H1 (cell line): ENCODE measurements around the gene SH3PXD2A. TPM values are rescaled to one million over a fixed set of nuclear protein-coding genes. Genes with fewer than 3 reads are reported as not detected.

Experiments
- CTCF ChIA-PET: fragments of 300-600 bp; sonication (Branson Sonifier 250); formaldehyde crosslinking; loops from one replicate; lab custom pipeline; 2021; ENCODE audit not compliant: partially characterized antibody; lab: Charles Lee
- POLR2A ChIA-PET: fragments of 300-600 bp; sonication (Branson Sonifier 250); formaldehyde crosslinking; loops from one replicate; lab custom pipeline; 2021; ENCODE audit warnings: inconsistent platforms; ENCODE audit not compliant: partially characterized antibody; lab: Charles Lee
- DNase-seq, 2 experiments: peaks; one replicate each; pipeline versions ENCODE4 v3.0.0 to v3.0.0-alpha.2; 2010 to 2022; ENCODE audit warnings: low spot score in 2 of 2, low read depth in 1 of 2, mixed read lengths in 1 of 2
- FAIRE-seq: peaks from 2 replicates; lab custom pipeline; 2011; peaks lifted over from hg19 to GRCh38; lab: Jason Lieb, UNC
- H2AFZ ChIP-seq: 2 replicates; pipeline ENCODE4 v1.8.1; 2012; ENCODE audit warnings: low read length, inconsistent platforms
- H2AK5ac ChIP-seq: 2 replicates; pipeline ENCODE4 v1.6.1; 2013; ENCODE audit warnings: low read depth, low read length
- H2BK120ac ChIP-seq: replicated peaks from 2 replicates; pipeline ENCODE3; 2013; ENCODE audit warnings: low read depth, low read length, inconsistent platforms
- H2BK12ac ChIP-seq: 2 replicates; pipeline ENCODE4 v1.6.1; 2013; ENCODE audit warnings: low read depth, low read length
- H2BK15ac ChIP-seq: 2 replicates; pipeline ENCODE4 v1.6.1; 2013; ENCODE audit warnings: low read length
- H2BK20ac ChIP-seq: 2 replicates; pipeline ENCODE4 v1.6.1; 2013; ENCODE audit warnings: low read length
- H2BK5ac ChIP-seq: 2 replicates; pipeline ENCODE4 v1.6.1; 2013; ENCODE audit warnings: low read depth, low read length
- H3K14ac ChIP-seq: 2 replicates; pipeline ENCODE4 v1.6.1; 2013; ENCODE audit warnings: inconsistent platforms; ENCODE audit not compliant: insufficient read length
- H3K18ac ChIP-seq: 2 replicates; pipeline ENCODE4 v1.6.1; 2013; ENCODE audit warnings: low read length; ENCODE audit errors: extremely low read depth
- H3K23ac ChIP-seq: 2 replicates; pipeline ENCODE4 v1.6.1; 2013; ENCODE audit warnings: inconsistent platforms; ENCODE audit not compliant: insufficient read length
- H3K23me2 ChIP-seq: 2 replicates; pipeline ENCODE4 v1.6.1; 2013; ENCODE audit warnings: low read depth, low read length
- H3K27ac ChIP-seq: 2 replicates; pipeline ENCODE4 v1.6.1; 2011; ENCODE audit warnings: low read depth, low read length, inconsistent platforms
- H3K27me3 ChIP-seq, 4 experiments: replicated peaks in 1 of 4; 1 replicate in 1 of 4; 2 replicates in 3 of 4; pipeline versions ENCODE4 v1.6.1 to v1.8.1; 2011 to 2013; ENCODE audit warnings: low read length in 3 of 4, mild to moderate bottlenecking in 3 of 4, inconsistent platforms in 2 of 4, mixed read lengths in 2 of 4, moderate library complexity in 1 of 4; ENCODE audit not compliant: control insufficient read depth in 3 of 4, insufficient read depth in 3 of 4; ENCODE audit errors: extremely low read depth in 1 of 4
- H3K36me3 ChIP-seq, 4 experiments: 2 replicates each; pipeline versions ENCODE4 v1.6.1 to v1.8.1; 2011 to 2013; ENCODE audit warnings: mild to moderate bottlenecking in 4 of 4, low read length in 3 of 4, moderate library complexity in 2 of 4, control low read depth in 1 of 4, inconsistent platforms in 1 of 4; ENCODE audit not compliant: insufficient read depth in 4 of 4, control insufficient read depth in 2 of 4
- H3K4ac ChIP-seq: replicated peaks from 2 replicates; pipeline ENCODE3; 2013; ENCODE audit warnings: low read length, low read depth, mixed read lengths, inconsistent platforms; ENCODE audit not compliant: insufficient read length
- H3K4me1 ChIP-seq, 4 experiments: replicated peaks in 1 of 4; 1 replicate in 1 of 4; 2 replicates in 3 of 4; pipeline versions ENCODE4 v1.6.1 to v1.8.1; 2011 to 2013; ENCODE audit warnings: low read length in 3 of 4, inconsistent platforms in 2 of 4, mixed read lengths in 1 of 4; ENCODE audit not compliant: insufficient read depth in 4 of 4, control insufficient read depth in 3 of 4
- H3K4me2 ChIP-seq, 2 experiments: 2 replicates each; pipeline versions ENCODE4 v1.6.1 to v1.8.1; 2011 to 2013; ENCODE audit warnings: low read depth in 2 of 2, low read length in 2 of 2, control low read depth in 1 of 2, inconsistent platforms in 1 of 2, mild to moderate bottlenecking in 1 of 2; ENCODE audit not compliant: insufficient read depth in 1 of 2
- H3K4me3 ChIP-seq, 4 experiments: fragments of 200-600, 300-600 bp in 1 of 4; sonication (generic), shearing (Covaris generic), sonication (Bioruptor Twin) in 1 of 4; 2 replicates each; pipeline versions ENCODE4 v1.5.1 to v1.8.1; 2011 to 2016; ENCODE audit warnings: low read length in 4 of 4, low read depth in 3 of 4, control low read depth in 2 of 4, inconsistent platforms in 2 of 4, mild to moderate bottlenecking in 2 of 4, mixed read lengths in 1 of 4, moderate library complexity in 1 of 4; ENCODE audit not compliant: insufficient read depth in 2 of 4; ENCODE audit errors: extremely low read depth in 1 of 4
- H3K56ac ChIP-seq: replicated peaks from 2 replicates; pipeline ENCODE3; 2013; ENCODE audit warnings: low read depth, mild to moderate bottlenecking, mixed read lengths, low read length, inconsistent platforms; ENCODE audit not compliant: insufficient read length
- H3K79me1 ChIP-seq: 2 replicates; pipeline ENCODE4 v1.6.1; 2013; ENCODE audit warnings: low read depth, low read length, control low read depth
- H3K79me2 ChIP-seq, 2 experiments: 2 replicates each; pipeline versions ENCODE4 v1.6.1 to v1.8.1; 2012 to 2013; ENCODE audit warnings: low read length in 2 of 2, mild to moderate bottlenecking in 2 of 2, inconsistent platforms in 1 of 2; ENCODE audit not compliant: insufficient read depth in 2 of 2, control insufficient read depth in 1 of 2
- H3K9ac ChIP-seq, 4 experiments: replicated peaks in 1 of 4; 1 replicate in 1 of 4; 2 replicates in 3 of 4; pipeline versions ENCODE4 v1.6.1 to v1.8.1; 2011 to 2013; ENCODE audit warnings: low read depth in 3 of 4, low read length in 3 of 4, control low read depth in 2 of 4, mild to moderate bottlenecking in 2 of 4, moderate library complexity in 2 of 4, inconsistent platforms in 1 of 4; ENCODE audit errors: extremely low read depth in 1 of 4
- H3K9me3 ChIP-seq, 2 experiments: 2 replicates each; pipeline versions ENCODE4 v1.6.1 to v1.8.1; 2012 to 2013; ENCODE audit warnings: mild to moderate bottlenecking in 2 of 2, moderate library complexity in 2 of 2, control low read depth in 1 of 2, inconsistent platforms in 1 of 2, low read depth in 1 of 2, low read length in 1 of 2, mixed read lengths in 1 of 2; ENCODE audit not compliant: insufficient read depth in 2 of 2
- H4K20me1 ChIP-seq, 2 experiments: replicated peaks in 1 of 2; 2 replicates each; pipeline versions ENCODE3 to v1.8.1; 2011 to 2013; ENCODE audit warnings: inconsistent platforms in 2 of 2, low read length in 2 of 2, mild to moderate bottlenecking in 1 of 2; ENCODE audit not compliant: insufficient read depth in 2 of 2, control insufficient read depth in 1 of 2
- H4K5ac ChIP-seq: 2 replicates; pipeline ENCODE4 v1.6.1; 2013; ENCODE audit warnings: low read length, low read depth, mixed read lengths, inconsistent platforms; ENCODE audit not compliant: insufficient read length
- H4K8ac ChIP-seq: 2 replicates; pipeline ENCODE4 v1.8.0; 2013; ENCODE audit warnings: mild to moderate bottlenecking, moderate library complexity, low read length, inconsistent platforms; ENCODE audit not compliant: insufficient read depth; ENCODE audit errors: extremely low read depth
- H4K91ac ChIP-seq: replicated peaks from 2 replicates; pipeline ENCODE3; 2013; ENCODE audit warnings: low read length, mixed read lengths, inconsistent platforms; ENCODE audit not compliant: insufficient read length
- CHD2 ChIP-seq: IDR thresholded peaks from 2 replicates; pipeline ENCODE4 v1.6.1; 2012; ENCODE audit warnings: low read length, improper control_type of control experiment
- EP300 ChIP-seq, 2 experiments: IDR thresholded peaks; 1 replicate in 1 of 2; 2 replicates in 1 of 2; pipeline ENCODE4 v1.6.1; 2011 to 2012; ENCODE audit warnings: low read depth in 2 of 2, low read length in 2 of 2, mild to moderate bottlenecking in 2 of 2, borderline replicate concordance in 1 of 2, inconsistent platforms in 1 of 2, moderate library complexity in 1 of 2
- WGBS, 2 experiments: shearing (Covaris generic) in 1 of 2; methylation state at CpG; one replicate each; pipeline versions ENCODE4 v1.1.6 to v1.1.7; 2013 to 2015; ENCODE audit warnings: low lambda C conversion rate in 2 of 2, mixed read lengths in 2 of 2, inconsistent platforms in 1 of 2, low coverage in 1 of 2, missing lambda C conversion rate in 1 of 2; ENCODE audit not compliant: insufficient replicate concordance in 2 of 2, insufficient coverage in 1 of 2, insufficient read length in 1 of 2; ENCODE audit errors: extremely low coverage in 1 of 2, missing lambda C conversion rate in 1 of 2; 5-methylcytosine and 5-hydroxymethylcytosine counted together
- polyA plus RNA-seq, 7 experiments: library from polyadenylated mRNA; depleted of rRNA in 3 of 7; stranded (reverse) in 5 of 7; unstranded in 2 of 7; fragments of >200 nt in 5 of 7; fragments of 200-250 nt in 2 of 7; gene quantifications; 1 replicate in 5 of 7; 2 replicates in 1 of 7; 4 replicates in 1 of 7; pipeline versions ENCODE4 v1.2.1 to v1.2.3, GENCODE V29; 2011 to 2013; ENCODE audit warnings: missing spikeins in 2 of 7, mixed read lengths in 2 of 7
- total RNA-seq: library from RNA; stranded (reverse); fragmentation: NEBNext Ultra II Directional; extraction: Animal tissue kit (Norgen Biotek cat#: 25700); gene quantifications from 2 replicates; pipeline ENCODE4 v1.2.1, GENCODE V29; 2021

The SH3PXD2A gene
- total and polyA plus RNA-seq, 2 of the 8 experiments (the other 6 are each of a cell fraction or from before 2014, with no cell fraction given): 5.4 to 16.3 TPM

GRCh38 chr10:103742824-103743223 lies 112.6 kb downstream of the SH3PXD2A start:
- DNase-seq: no peak
- Histone ChIP-seq H2BK5ac (no peak overlapping the region), H3K9ac (no peak overlapping the region), H2AK5ac (no peak overlapping the region), H3K18ac (no peak overlapping the region), H3K9me3 (no peaks in the 10 kb centered on the region), H3K14ac (no peak overlapping the region), H4K8ac (no peak overlapping the region), H2BK12ac (no peak overlapping the region), H3K23me2 (no peaks in the 10 kb centered on the region), H3K4ac (no peak overlapping the region), H3K36me3 (no peaks in the 10 kb centered on the region), H3K27ac (no peak overlapping the region), H2AFZ (no peak overlapping the region), H2BK20ac (no peak overlapping the region), H2BK15ac (no peak overlapping the region), H4K5ac (no peak overlapping the region), H4K91ac (no peak overlapping the region), H3K23ac (no peak overlapping the region), H3K79me1 (no peaks in the 10 kb centered on the region), H3K56ac (no peak overlapping the region), H4K20me1 (no peaks in the 10 kb centered on the region), H2BK120ac (no peak overlapping the region), H3K4me3 (no peak overlapping the region), H3K27me3 (no peaks in the 10 kb centered on the region; a peak in 1 of 7 replicates), H3K4me2 (no peak overlapping the region), H3K79me2 (no peaks in the 10 kb centered on the region), H3K4me1 (peaks cover 0 to 9% (median 2%) of the 10 kb centered on the region in 4 experiments; a peak in 3 of 7 replicates)
- TF ChIP-seq CHD2: no peak
- no peak for TF ChIP-seq EP300 (IDR thresholded peaks at IDR 0.05; ENCODE audit: borderline replicate concordance in 1 of 2, low read depth in 2 of 2, low read length in 2 of 2)
- 89% methylated on average over 6 of the region's 6 CpGs; no CpG with 5 or more reads in 1 of the 2 experiments for WGBS, 2 experiments
- FAIRE-seq: no peak
- ChIA-PET CTCF (interaction anchor here (1.1 to 23.1 kb wide), 4 partner anchors 9 to 114 kb away, joined by 3 to 304 read pairs (median 12); no protein-coding TSS in a partner anchor), POLR2A (no interaction called here)
